Smooth muscle cell (in vitro differentiated cells): Measurements from ENCODE around the gene CHST11. TPM values are rescaled to one million over a fixed set of nuclear protein-coding genes. Genes with fewer than 3 reads are reported as not detected.

Experiments used
- DNase-seq: peaks from one replicate; lab custom pipeline; 2025; ENCODE audit not compliant: unreplicated experiment; lab: John Stamatoyannopoulos, UW
- H2AFZ ChIP-seq: fragments of 200-600 bp; sonication (generic); 2 replicates; pipeline ENCODE4 v1.6.0; 2016; ENCODE audit warnings: antibody characterized with exemption, low read depth, mild to moderate bottlenecking
- H3F3A ChIP-seq: fragments of 200-600 bp; sonication (generic); 2 replicates; pipeline ENCODE4 v1.6.0; 2017; ENCODE audit warnings: antibody characterized with exemption, low read depth
- H3K27ac ChIP-seq: fragments of 200-600 bp; sonication (generic); 2 replicates; pipeline ENCODE4 v1.5.1; 2016; ENCODE audit warnings: low read depth, mild to moderate bottlenecking
- H3K27me3 ChIP-seq: fragments of 200-600 bp; sonication (generic); 2 replicates; pipeline ENCODE4 v1.6.1; 2016; ENCODE audit warnings: low read depth, mild to moderate bottlenecking
- H3K36me3 ChIP-seq: fragments of 200-600 bp; sonication (generic); 2 replicates; pipeline ENCODE4 v1.5.1; 2016; ENCODE audit warnings: low read depth
- H3K4me1 ChIP-seq: fragments of 200-600 bp; sonication (generic); 2 replicates; pipeline ENCODE4 v1.5.1; 2016; ENCODE audit warnings: low read depth
- H3K4me2 ChIP-seq: fragments of 200-600 bp; sonication (generic); 2 replicates; pipeline ENCODE4 v1.6.0; 2016; ENCODE audit warnings: mild to moderate bottlenecking
- H3K4me3 ChIP-seq: fragments of 200-600 bp; sonication (generic); 2 replicates; pipeline ENCODE4 v1.5.1; 2016; ENCODE audit warnings: mild to moderate bottlenecking
- H3K79me2 ChIP-seq: fragments of 200-600 bp; sonication (generic); 2 replicates; pipeline ENCODE4 v1.6.0; 2016; ENCODE audit warnings: low read depth, mild to moderate bottlenecking
- H3K9ac ChIP-seq: fragments of 200-600 bp; sonication (generic); 2 replicates; pipeline ENCODE4 v1.6.0; 2016; ENCODE audit warnings: low read depth
- H3K9me3 ChIP-seq: fragments of 200-600 bp; sonication (generic); replicated peaks from 2 replicates; pipeline ENCODE4 v1.5.1; 2016; ENCODE audit warnings: low read depth
- H4K20me1 ChIP-seq: fragments of 200-600 bp; sonication (generic); 2 replicates; pipeline ENCODE4 v1.6.0; 2016; ENCODE audit warnings: low read depth
- CTCF ChIP-seq: fragments of 200-600 bp; sonication (generic); IDR thresholded peaks from 2 replicates; pipeline ENCODE4 v1.5.1; 2017; ENCODE audit warnings: borderline replicate concordance, mild to moderate bottlenecking, antibody characterized with exemption; ENCODE audit not compliant: insufficient read depth, poor library complexity, severe bottlenecking
- WGBS: methylation state at CpG from one replicate; pipeline ENCODE4 v1.1.7; 2016; ENCODE audit warnings: low lambda C conversion rate; 5-methylcytosine and 5-hydroxymethylcytosine counted together
- polyA plus RNA-seq: library from polyadenylated mRNA; unstranded; fragments of >200 nt; fragmentation: Nextera tagmentation; extraction: Ambion mirVana; gene quantifications from 2 replicates; pipeline ENCODE4 v1.2.1, GENCODE V29; 2016
- total RNA-seq: library from RNA; depleted of rRNA; stranded (reverse); fragments of >200 nt; gene quantifications from 2 replicates; pipeline ENCODE4 v1.2.3, GENCODE V29; 2014

Gene CHST11
- total and polyA plus RNA-seq, 2 experiments from 2014 or later: 6.9 to 10.2 TPM

GRCh38 chr12:104620837-104621531 is 164.2 kb downstream of the CHST11 start:
- no peak for DNase-seq

GRCh38 chr12:104622928-104623327 is 166.2 kb downstream of the CHST11 start:
- no peaks in the 10 kb centered on the region for H4K20me1 ChIP-seq
- no peak overlapping the region for H3K4me2 ChIP-seq
- no peak overlapping the region for H3K27ac ChIP-seq
- WGBS: 26% methylated on average over 3 of the region's 3 CpGs
- H3K27me3 ChIP-seq: no peaks in the 10 kb centered on the region
- H2AFZ ChIP-seq: no peak overlapping the region
- H3K9me3 ChIP-seq: no peaks in the 10 kb centered on the region
- H3K36me3 ChIP-seq: no peaks in the 10 kb centered on the region
- no peaks in the 10 kb centered on the region for H3K79me2 ChIP-seq
- no peaks in the 10 kb centered on the region for H3K4me1 ChIP-seq
- TF ChIP-seq CTCF: no peak
- H3F3A ChIP-seq: peaks cover 6% of the 10 kb centered on the region
- H3K4me3 ChIP-seq: no peak overlapping the region
- DNase-seq: no peak
- no peak overlapping the region for H3K9ac ChIP-seq

More at GRCh38 chr12:104620837-104621531, 164.2 kb downstream of the CHST11 start:
- 63% methylated on average over 5 of the region's 5 CpGs for WGBS
- no peak overlapping the region for H2AFZ ChIP-seq
- no peaks in the 10 kb centered on the region for H3K27me3 ChIP-seq
- no peaks in the 10 kb centered on the region for H3K36me3 ChIP-seq
- no peaks in the 10 kb centered on the region for H3K9me3 ChIP-seq
- H3F3A ChIP-seq: peaks cover 6% of the 10 kb centered on the region
- TF ChIP-seq CTCF: no peak
- H3K9ac ChIP-seq: no peak overlapping the region
- no peak overlapping the region for H3K4me2 ChIP-seq
- H3K4me3 ChIP-seq: no peak overlapping the region
- no peak overlapping the region for H3K27ac ChIP-seq
- H4K20me1 ChIP-seq: no peaks in the 10 kb centered on the region
- no peaks in the 10 kb centered on the region for H3K4me1 ChIP-seq
- H3K79me2 ChIP-seq: no peaks in the 10 kb centered on the region

- Histone ChIP-seq H3K4me1 (no peaks in the 10 kb centered on the region), H3K27me3 (no peaks in the 10 kb centered on the region), H3K4me2 (no peak overlapping the region), H3K9ac (no peak overlapping the region), H3K4me3 (no peak overlapping the region), H4K20me1 (no peaks in the 10 kb centered on the region), H3K27ac (no peak overlapping the region), H3K79me2 (no peaks in the 10 kb centered on the region), H3F3A (peaks cover 6% of the 10 kb centered on the region), H2AFZ (no peak overlapping the region), H3K9me3 (no peaks in the 10 kb centered on the region), H3K36me3 (no peaks in the 10 kb centered on the region)
- TF ChIP-seq CTCF: no peak
- 60% methylated on average over 7 of the region's 7 CpGs for WGBS
- no peak for DNase-seq
Observed at GRCh38 chr12:104623883-104624282, 167.1 kb downstream of the CHST11 start.

GRCh38 chr12:104624529-104624928 is 167.8 kb downstream of the CHST11 start:
- Histone ChIP-seq H2AFZ (no peak overlapping the region), H3K79me2 (no peaks in the 10 kb centered on the region), H3K27ac (no peak overlapping the region), H3K36me3 (no peaks in the 10 kb centered on the region), H3K27me3 (no peaks in the 10 kb centered on the region), H3K9ac (no peak overlapping the region), H3K4me3 (no peak overlapping the region), H3F3A (peaks cover 6% of the 10 kb centered on the region), H4K20me1 (no peaks in the 10 kb centered on the region), H3K9me3 (no peaks in the 10 kb centered on the region), H3K4me2 (no peak overlapping the region), H3K4me1 (no peaks in the 10 kb centered on the region)
- WGBS: 85% methylated on average over 6 of the region's 6 CpGs
- TF ChIP-seq CTCF: no peak
- DNase-seq: no peak
